Suprapubic skin (tissue), 4 donors: ENCODE results near the gene HES1. TPM values are rescaled to one million over a fixed set of nuclear protein-coding genes. Genes with fewer than 3 reads are reported as not detected.

Experiments used
- DNase-seq, 2 donors: peaks; one replicate each; pipeline ENCODE4 v3.0.0-alpha.2; 2019; ENCODE audit warnings: low spot score in 2 of 2
- H3K27ac ChIP-seq: fragments of 200-600 bp; sonication (generic); one replicate; pipeline ENCODE4 v1.5.1; 2019
- H3K27me3 ChIP-seq: fragments of 200-600 bp; sonication (generic); one replicate; pipeline ENCODE4 v1.5.1; 2019
- H3K36me3 ChIP-seq: fragments of 200-600 bp; sonication (generic); one replicate; pipeline ENCODE4 v1.5.1; 2019
- H3K4me1 ChIP-seq: fragments of 200-600 bp; sonication (generic); one replicate; pipeline ENCODE4 v1.5.1; 2019
- H3K4me3 ChIP-seq: fragments of 200-600 bp; sonication (generic); one replicate; pipeline ENCODE4 v1.5.1; 2019; ENCODE audit warnings: mild to moderate bottlenecking
- H3K9me3 ChIP-seq: fragments of 200-600 bp; sonication (generic); one replicate; pipeline ENCODE4 v1.5.1; 2019
- EP300 ChIP-seq: sonication (generic); formaldehyde crosslinking; IDR thresholded peaks from one replicate; pipeline ENCODE4 v1.6.1; 2017; ENCODE audit warnings: antibody characterized with exemption
- POLR2A ChIP-seq, 2 donors: fragments of 450-650 bp; IDR thresholded peaks; one replicate each; pipeline ENCODE4 v1.6.1; 2017; ENCODE audit warnings: antibody characterized with exemption in 2 of 2, mild to moderate bottlenecking in 2 of 2, moderate library complexity in 2 of 2
- POLR2AphosphoS5 ChIP-seq, 3 donors: sonication (generic); formaldehyde crosslinking; IDR thresholded peaks; one replicate each; pipeline ENCODE4 v1.6.1; 2017; ENCODE audit warnings: antibody characterized with exemption in 3 of 3
- WGBS: methylation state at CpG from one replicate; pipeline ENCODE4 v1.1.5; 2018; 5-methylcytosine and 5-hydroxymethylcytosine counted together
- total RNA-seq, 4 donors: library from RNA; depleted of rRNA; stranded (reverse); fragments of >200 nt; gene quantifications; one replicate each; pipeline ENCODE4 v1.1.0, GENCODE V29; 2016
- TF ChIP-seq, protein P1 (sequence below), 2 donors: fragments of 200-600 bp in 1 of 2; fragments of 450-650 bp in 1 of 2; sonication (generic) in 1 of 2; IDR thresholded peaks; one replicate each; pipeline ENCODE4 v1.5.1; 2016 to 2019; ENCODE audit warnings: antibody characterized with exemption in 2 of 2, mild to moderate bottlenecking in 1 of 2, moderate library complexity in 1 of 2

Gene HES1
- total RNA-seq, 4 donors from 2014 or later: 128 to 206 (median 154) TPM

DNA sequence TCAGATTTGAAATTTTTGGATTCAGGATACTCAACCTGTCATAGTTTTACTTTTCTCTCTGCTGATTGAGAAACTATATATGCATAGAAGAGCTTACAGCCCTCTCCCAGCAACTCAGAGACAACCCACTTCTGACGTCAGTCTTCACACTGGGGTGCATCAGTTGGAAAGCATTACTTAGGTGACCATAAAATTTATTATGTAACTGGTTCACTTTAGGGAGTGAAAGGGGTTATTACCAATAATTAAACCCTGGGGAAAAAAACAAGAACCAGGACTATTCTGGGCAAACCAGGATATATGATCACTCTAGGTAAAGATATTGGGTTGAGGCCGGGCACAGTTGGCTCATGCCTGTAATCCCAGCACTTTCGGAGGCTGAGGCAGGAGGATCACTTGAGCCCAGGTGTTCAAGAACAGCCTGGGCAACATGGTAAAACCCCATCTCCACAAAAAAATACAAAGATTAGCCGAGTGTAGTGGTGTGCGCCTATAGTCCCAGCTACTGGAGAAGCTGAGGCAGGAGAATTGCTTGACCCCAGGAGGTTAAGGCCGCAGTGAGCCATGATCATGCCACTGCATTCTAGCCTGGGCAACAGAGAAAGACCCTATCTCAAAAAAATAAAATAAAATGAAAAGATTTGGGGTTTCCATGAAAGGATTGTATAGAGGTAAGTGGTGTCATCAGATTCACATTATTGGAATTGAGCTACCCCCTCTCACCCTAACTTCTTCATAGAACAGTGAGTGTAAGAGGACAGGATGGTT, 27.1 kb downstream of the HES1 start:
- TF ChIP-seq EP300: no peak
- no peak for TF ChIP-seq POLR2AphosphoS5 (IDR thresholded peaks at IDR 0.05)
- TF ChIP-seq POLR2A (IDR thresholded peaks at IDR 0.05): no peak
- TF ChIP-seq, protein P1, sequence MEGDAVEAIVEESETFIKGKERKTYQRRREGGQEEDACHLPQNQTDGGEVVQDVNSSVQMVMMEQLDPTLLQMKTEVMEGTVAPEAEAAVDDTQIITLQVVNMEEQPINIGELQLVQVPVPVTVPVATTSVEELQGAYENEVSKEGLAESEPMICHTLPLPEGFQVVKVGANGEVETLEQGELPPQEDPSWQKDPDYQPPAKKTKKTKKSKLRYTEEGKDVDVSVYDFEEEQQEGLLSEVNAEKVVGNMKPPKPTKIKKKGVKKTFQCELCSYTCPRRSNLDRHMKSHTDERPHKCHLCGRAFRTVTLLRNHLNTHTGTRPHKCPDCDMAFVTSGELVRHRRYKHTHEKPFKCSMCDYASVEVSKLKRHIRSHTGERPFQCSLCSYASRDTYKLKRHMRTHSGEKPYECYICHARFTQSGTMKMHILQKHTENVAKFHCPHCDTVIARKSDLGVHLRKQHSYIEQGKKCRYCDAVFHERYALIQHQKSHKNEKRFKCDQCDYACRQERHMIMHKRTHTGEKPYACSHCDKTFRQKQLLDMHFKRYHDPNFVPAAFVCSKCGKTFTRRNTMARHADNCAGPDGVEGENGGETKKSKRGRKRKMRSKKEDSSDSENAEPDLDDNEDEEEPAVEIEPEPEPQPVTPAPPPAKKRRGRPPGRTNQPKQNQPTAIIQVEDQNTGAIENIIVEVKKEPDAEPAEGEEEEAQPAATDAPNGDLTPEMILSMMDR (IDR thresholded peaks at IDR 0.05): no peak
- no peaks in the 10 kb centered on the region for H3K36me3 ChIP-seq
- no peak overlapping the region for H3K4me3 ChIP-seq
- WGBS: 92% methylated on average over 6 of the region's 6 CpGs
- H3K27me3 ChIP-seq: no peaks in the 10 kb centered on the region
- peaks cover 55% of the 10 kb centered on the region for H3K4me1 ChIP-seq
- no peak overlapping the region for H3K27ac ChIP-seq
- H3K9me3 ChIP-seq: no peaks in the 10 kb centered on the region
- DNase-seq: no peak

DNA sequence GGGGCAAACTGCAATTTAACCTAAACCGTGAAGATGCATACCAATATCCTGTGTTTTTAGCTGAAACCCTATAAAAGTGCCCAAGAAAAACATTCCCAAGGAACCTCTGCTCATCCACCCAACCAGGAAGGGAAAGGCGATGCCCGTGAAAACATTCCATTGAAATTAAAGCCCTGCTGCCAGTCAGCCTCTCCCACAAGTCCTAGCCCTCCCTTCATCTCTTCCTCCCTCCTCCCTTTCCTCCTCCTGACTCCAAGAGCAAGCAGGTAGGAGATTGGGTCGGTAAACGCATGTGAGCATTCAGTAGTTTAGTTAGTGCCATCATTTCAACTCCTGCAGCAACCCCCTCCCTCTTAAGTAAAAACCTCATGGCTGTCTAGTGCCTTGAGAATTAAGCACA, 27.7 kb downstream of the HES1 start:
- peaks cover 48% of the 10 kb centered on the region for H3K4me1 ChIP-seq
- H3K27me3 ChIP-seq: no peaks in the 10 kb centered on the region
- TF ChIP-seq POLR2A (IDR thresholded peaks at IDR 0.05) (no peak), POLR2AphosphoS5 (IDR thresholded peaks at IDR 0.05) (no peak), EP300 (no peak)
- TF ChIP-seq, protein P1 (IDR thresholded peaks at IDR 0.05): no peak
- H3K36me3 ChIP-seq: no peaks in the 10 kb centered on the region
- H3K9me3 ChIP-seq: no peaks in the 10 kb centered on the region
- no peak overlapping the region for H3K4me3 ChIP-seq
- DNase-seq: no peak
- H3K27ac ChIP-seq: no peak overlapping the region
- WGBS: 50% methylated on average over 5 of the region's 5 CpGs

DNA sequence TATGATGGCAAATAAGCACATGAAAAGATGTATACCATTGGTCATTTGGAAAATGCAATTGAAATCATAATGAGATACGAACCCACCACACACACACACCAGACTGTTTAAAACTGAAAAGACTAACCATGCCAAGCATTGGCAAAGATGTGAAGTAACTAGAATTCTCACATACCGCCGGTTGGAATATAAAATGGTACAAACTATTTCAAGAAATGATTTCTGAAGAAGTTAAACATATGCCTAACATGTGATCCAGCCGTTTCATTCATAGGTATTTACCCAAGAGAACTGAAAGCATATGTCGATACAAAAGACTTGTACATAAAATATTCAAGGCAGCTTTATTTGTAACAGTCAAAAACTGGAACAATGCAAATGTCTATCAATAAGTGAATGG, 28.9 kb downstream of the HES1 start:
- H3K4me3 ChIP-seq: no peak overlapping the region
- no peaks in the 10 kb centered on the region for H3K27me3 ChIP-seq
- WGBS: 87% methylated on average over 5 of the region's 5 CpGs
- DNase-seq: no peak
- H3K9me3 ChIP-seq: no peaks in the 10 kb centered on the region
- H3K4me1 ChIP-seq: peaks cover 37% of the 10 kb centered on the region
- TF ChIP-seq, protein P1 (IDR thresholded peaks at IDR 0.05): no peak
- no peak for TF ChIP-seq POLR2A (IDR thresholded peaks at IDR 0.05)
- no peak for TF ChIP-seq EP300
- no peak for TF ChIP-seq POLR2AphosphoS5 (IDR thresholded peaks at IDR 0.05)
- no peak overlapping the region for H3K27ac ChIP-seq
- no peaks in the 10 kb centered on the region for H3K36me3 ChIP-seq

DNA sequence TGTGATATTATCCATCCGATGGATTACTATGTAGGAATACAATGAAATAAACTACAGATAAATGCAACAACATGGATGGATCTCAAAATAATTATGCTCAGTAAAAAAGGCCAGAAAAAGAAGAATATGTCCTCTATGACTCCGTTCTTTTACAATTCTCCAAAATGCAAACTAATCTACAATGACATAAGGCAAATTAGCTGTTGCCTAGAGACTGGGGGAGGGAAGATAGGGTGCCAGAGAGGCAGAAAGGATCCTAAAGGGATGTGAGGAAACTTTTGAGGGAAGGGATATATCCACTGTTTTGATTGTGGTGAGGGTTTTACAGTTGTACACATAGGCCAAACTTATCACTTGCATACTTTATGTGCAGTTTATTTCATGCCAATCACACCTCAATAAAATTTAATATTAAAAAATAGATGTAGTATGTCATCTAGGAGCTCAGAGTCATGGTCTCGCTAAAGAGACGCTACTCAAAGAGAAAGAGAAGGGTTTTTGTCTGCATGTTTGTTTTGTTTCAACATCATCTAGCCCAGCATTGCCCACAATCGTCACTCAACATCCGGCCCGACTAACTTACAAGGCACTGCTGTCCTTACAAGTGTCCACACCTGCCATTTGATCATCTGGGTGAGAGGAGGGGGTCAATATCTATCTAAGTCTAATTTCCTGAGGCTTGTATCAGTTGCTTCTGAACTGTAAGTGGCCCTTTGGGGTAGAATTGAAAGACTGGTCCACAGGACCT, 29.5 kb downstream of the HES1 start:
- H3K36me3 ChIP-seq: no peaks in the 10 kb centered on the region
- DNase-seq: no peak
- H3K27me3 ChIP-seq: no peaks in the 10 kb centered on the region
- no peak overlapping the region for H3K4me3 ChIP-seq
- H3K27ac ChIP-seq: no peak overlapping the region
- H3K9me3 ChIP-seq: no peaks in the 10 kb centered on the region
- peaks cover 31% of the 10 kb centered on the region for H3K4me1 ChIP-seq
- TF ChIP-seq POLR2AphosphoS5 (IDR thresholded peaks at IDR 0.05) (no peak), EP300 (no peak), POLR2A (IDR thresholded peaks at IDR 0.05) (no peak)
- TF ChIP-seq, protein P1 (IDR thresholded peaks at IDR 0.05): no peak
- 86% methylated on average over 7 of the region's 7 CpGs for WGBS
